CD14-positive monocyte (primary cell): ENCODE results near the gene DOC2A. TPM values are rescaled to one million over a fixed set of nuclear protein-coding genes. Genes with fewer than 3 reads are reported as not detected.
"Not testable (repeated sequence)": the region's sequence is repeated elsewhere in the genome, so short reads cannot be mapped to it uniquely, and the experiment has no call there.

Source experiments
- DNase-seq, 3 donors: peaks; one replicate each; pipeline ENCODE4 v3.0.0-alpha.2; 2011 to 2022
- H2AFZ ChIP-seq: 2 replicates; pipeline ENCODE4 v1.6.0; 2012; ENCODE audit warnings: mild to moderate bottlenecking, low read depth, low read length, inconsistent platforms; ENCODE audit not compliant: insufficient read depth, poor library complexity, severe bottlenecking
- H3K27ac ChIP-seq, 2 donors: 1 replicate in 1 of 2; 2 replicates in 1 of 2; pipeline ENCODE4 v1.5.1; 2012 to 2013; ENCODE audit warnings: low read length in 2 of 2, control low read depth in 1 of 2, inconsistent platforms in 1 of 2, low read depth in 1 of 2, mild to moderate bottlenecking in 1 of 2
- H3K27me3 ChIP-seq, 2 donors: one replicate each; pipeline versions ENCODE4 v1.6.0 to v1.6.1; 2011 to 2013; ENCODE audit warnings: low read length in 2 of 2; ENCODE audit not compliant: control insufficient read depth in 2 of 2, insufficient read depth in 2 of 2
- H3K36me3 ChIP-seq, 2 donors: replicated peaks in 1 of 2; 1 replicate in 1 of 2; 2 replicates in 1 of 2; pipeline versions ENCODE4 v1.5.1 to v1.6.1; 2012 to 2013; ENCODE audit warnings: low read length in 2 of 2, control low read depth in 1 of 2, inconsistent platforms in 1 of 2, mild to moderate bottlenecking in 1 of 2; ENCODE audit not compliant: insufficient read depth in 2 of 2, control insufficient read depth in 1 of 2
- H3K4me1 ChIP-seq, 2 donors: 1 replicate in 1 of 2; 2 replicates in 1 of 2; pipeline versions ENCODE4 v1.5.1 to v1.6.1; 2012 to 2013; ENCODE audit warnings: low read length in 2 of 2, control low read depth in 1 of 2, inconsistent platforms in 1 of 2, mild to moderate bottlenecking in 1 of 2, moderate library complexity in 1 of 2; ENCODE audit not compliant: insufficient read depth in 2 of 2, control insufficient read depth in 1 of 2
- H3K4me2 ChIP-seq: replicated peaks from 2 replicates; pipeline ENCODE3; 2012; ENCODE audit warnings: low read length, moderate library complexity, mild to moderate bottlenecking; ENCODE audit not compliant: poor library complexity, severe bottlenecking; ENCODE audit errors: extremely low read depth
- H3K4me3 ChIP-seq, 3 experiments: fragments of 200-600 bp in 1 of 3; sonication (generic) in 1 of 3; replicated peaks in 1 of 3; 1 replicate in 2 of 3; 2 replicates in 1 of 3; pipeline ENCODE4 v1.5.1; 2011 to 2013; ENCODE audit warnings: low read length in 3 of 3, mild to moderate bottlenecking in 3 of 3, control low read depth in 2 of 3, low read depth in 2 of 3, inconsistent platforms in 1 of 3, moderate library complexity in 1 of 3
- H3K79me2 ChIP-seq: 2 replicates; pipeline ENCODE4 v1.6.0; 2012; ENCODE audit warnings: mild to moderate bottlenecking, control low read depth, inconsistent platforms, low read length, moderate library complexity; ENCODE audit not compliant: insufficient read depth
- H3K9ac ChIP-seq: 2 replicates; pipeline ENCODE4 v1.6.0; 2017; ENCODE audit warnings: low read length, mild to moderate bottlenecking; ENCODE audit not compliant: insufficient read depth, poor library complexity, severe bottlenecking
- H3K9me3 ChIP-seq, 2 donors: replicated peaks in 1 of 2; 1 replicate in 1 of 2; 2 replicates in 1 of 2; pipeline versions ENCODE4 v1.5.1 to v1.6.1; 2012 to 2013; ENCODE audit warnings: low read length in 2 of 2, control low read depth in 1 of 2; ENCODE audit not compliant: control insufficient read depth in 1 of 2, insufficient read depth in 1 of 2
- H4K20me1 ChIP-seq: 2 replicates; pipeline ENCODE4 v1.6.0; 2012; ENCODE audit warnings: mild to moderate bottlenecking, low read length, control low read depth, moderate library complexity; ENCODE audit not compliant: insufficient read depth
- H3K27ac Mint-ChIP-seq, 7 donors: one replicate each; pipeline ENCODE4 v1.8.0; 2020; ENCODE audit warnings: mild to moderate bottlenecking in 7 of 7, mixed read lengths in 7 of 7, moderate library complexity in 6 of 7, inconsistent platforms in 2 of 7
- H3K27me3 Mint-ChIP-seq, 3 donors: one replicate each; pipeline ENCODE4 v1.8.0; 2021 to 2022; ENCODE audit warnings: low read depth in 3 of 3, mild to moderate bottlenecking in 3 of 3, mixed read lengths in 3 of 3, moderate library complexity in 3 of 3, inconsistent platforms in 1 of 3
- H3K36me3 Mint-ChIP-seq, 2 donors: one replicate each; pipeline ENCODE4 v1.8.0; 2020; ENCODE audit warnings: mixed read lengths in 2 of 2, inconsistent platforms in 1 of 2, mild to moderate bottlenecking in 1 of 2
- H3K4me1 Mint-ChIP-seq: one replicate; pipeline ENCODE4 v1.8.0; 2020; ENCODE audit warnings: mild to moderate bottlenecking, mixed read lengths
- H3K4me3 Mint-ChIP-seq, 2 donors: one replicate each; pipeline ENCODE4 v1.8.0; 2020; ENCODE audit warnings: mild to moderate bottlenecking in 2 of 2, mixed read lengths in 2 of 2, moderate library complexity in 1 of 2
- H3K9me3 Mint-ChIP-seq, 7 donors: one replicate each; pipeline ENCODE4 v1.8.0; 2020 to 2022; ENCODE audit warnings: mixed read lengths in 7 of 7, mild to moderate bottlenecking in 6 of 7, moderate library complexity in 6 of 7, inconsistent platforms in 2 of 7
- CTCF ChIP-seq: fragments of 200-600 bp; IDR thresholded peaks from one replicate; pipeline ENCODE4 v1.8.0; 2022; ENCODE audit warnings: antibody characterized with exemption, mild to moderate bottlenecking
- WGBS: methylation state at CpG from one replicate; pipeline ENCODE4 v1.1.5; 2013; ENCODE audit warnings: missing lambda C conversion rate; ENCODE audit not compliant: insufficient coverage; 5-methylcytosine and 5-hydroxymethylcytosine counted together
- intact Hi-C, 2 donors: fragments of 100-400 bp; cut with micrococcal nuclease; formaldehyde crosslinking; loops; one replicate each; pipeline versions ENCODE4 v1.15.0 to v1.15.1; 2023
- polyA plus RNA-seq, 3 donors: library from polyadenylated mRNA; depleted of rRNA in 1 of 3; unstranded in 2 of 3; stranded (reverse) in 1 of 3; fragments of 300-500 nt in 2 of 3; fragments of >200 nt in 1 of 3; fragmentation: Illumina TruSeq in 2 of 3; gene quantifications; 1 replicate in 2 of 3; 2 replicates in 1 of 3; pipeline ENCODE4 v1.2.3, GENCODE V29; 2012 to 2021

Gene DOC2A
- polyA plus RNA-seq, 3 donors, result 0.23 to 3.7 (median 0.66) TPM

GRCh38 chr16:30017277-30017656 is 6.4 kb upstream of the DOC2A start:
- no peak overlapping the region for H3K4me3 ChIP-seq
- no peak overlapping the region for H3K9ac ChIP-seq
- H3K36me3 ChIP-seq, result no peaks in the 10 kb centered on the region
- TF ChIP-seq CTCF, result no peak
- H2AFZ ChIP-seq, result no peak overlapping the region
- peaks cover 0 to 3% (median 2%) of the 10 kb centered on the region in 7 donors for H3K9me3 Mint-ChIP-seq
- H4K20me1 ChIP-seq, result no peaks in the 10 kb centered on the region
- intact Hi-C loops, result no loop called here
- H3K79me2 ChIP-seq, result no peaks in the 10 kb centered on the region
- H3K4me1 ChIP-seq, result peaks cover 11 to 15% of the 10 kb centered on the region in 2 donors
- H3K27ac ChIP-seq, result no peak overlapping the region
- DNase-seq, result no peak
- H3K27ac Mint-ChIP-seq, result no peak overlapping the region
- H3K27me3 Mint-ChIP-seq, result peaks cover 17 to 31% (median 27%) of the 10 kb centered on the region in 3 donors
- WGBS, result no CpG with 5 or more reads among the region's 2 CpGs
- H3K27me3 ChIP-seq, result peaks cover 2 to 10% of the 10 kb centered on the region in 2 donors
- no peaks in the 10 kb centered on the region for H3K9me3 ChIP-seq
- H3K4me3 Mint-ChIP-seq, result no peak overlapping the region
- no peaks in the 10 kb centered on the region for H3K36me3 Mint-ChIP-seq
- H3K4me2 ChIP-seq, result no peak overlapping the region
- peaks cover 14% of the 10 kb centered on the region for H3K4me1 Mint-ChIP-seq

GRCh38 chr16:30016555-30017276 is 5.9 kb upstream of the DOC2A start:
- Histone ChIP-seq H3K79me2 (no peaks in the 10 kb centered on the region), H3K9ac (no peak overlapping the region), H3K9me3 (peaks cover 0 to 5% of the 10 kb centered on the region in 2 donors), H3K36me3 (no peaks in the 10 kb centered on the region), H2AFZ (no peak overlapping the region), H3K27ac (no peak overlapping the region), H3K27me3 (peaks cover 7 to 16% of the 10 kb centered on the region in 2 donors), H3K4me1 (peaks cover 10 to 13% of the 10 kb centered on the region in 2 donors), H3K4me3 (no peak overlapping the region), H4K20me1 (no peaks in the 10 kb centered on the region), H3K4me2 (no peak overlapping the region)
- intact Hi-C loops, result no loop called here
- TF ChIP-seq CTCF, result no peak
- Mint-ChIP-seq H3K27me3 (peaks cover 23 to 36% (median 32%) of the 10 kb centered on the region in 3 donors), H3K9me3 (peaks cover 0 to 8% (median 5%) of the 10 kb centered on the region in 7 donors), H3K4me1 (peaks cover 15% of the 10 kb centered on the region), H3K4me3 (no peak overlapping the region), H3K36me3 (peaks cover 0 to 2% of the 10 kb centered on the region in 2 donors), H3K27ac (peak overlapping the region in 1 of 7 donors; percentile 81)
- no peak for DNase-seq
- WGBS, result 91% methylated on average over 4 of the region's 8 CpGs

- H3K27ac Mint-ChIP-seq, result peak overlapping the region in 1 of 7 donors; percentile 37
- WGBS, result 93% methylated on average over 5 of the region's 7 CpGs
- peaks cover under 1 to 12% (median 3%) of the 10 kb centered on the region in 7 donors for H3K9me3 Mint-ChIP-seq
- peaks cover 29 to 47% (median 39%) of the 10 kb centered on the region in 3 donors for H3K27me3 Mint-ChIP-seq
- peaks cover 8 to 14% of the 10 kb centered on the region in 2 donors for H3K4me1 ChIP-seq
- H3K9ac ChIP-seq, H4K20me1 ChIP-seq, DNase-seq, intact Hi-C loops, H3K4me1 Mint-ChIP-seq, H3K4me2 ChIP-seq, H3K79me2 ChIP-seq, H2AFZ ChIP-seq, H3K36me3 Mint-ChIP-seq, H3K27ac ChIP-seq, H3K4me3 ChIP-seq, H3K36me3 ChIP-seq, H3K4me3 Mint-ChIP-seq: not testable (repeated sequence)
- H3K9me3 ChIP-seq, result peaks cover 0 to 11% of the 10 kb centered on the region in 2 donors
- H3K27me3 ChIP-seq, result peaks cover 13 to 25% of the 10 kb centered on the region in 2 donors
These were observed 4.6 kb upstream of the DOC2A start for GRCh38 chr16:30015450-30015849.
